ENCODE results near the gene IL17RC. TPM values are rescaled to one million over a fixed set of nuclear protein-coding genes. Genes with fewer than 3 reads are reported as not detected.
A peak's percentile ranks its signal among the peaks of the same experiment; 100 is the strongest.
"Not testable (repeated sequence)": the region's sequence is repeated elsewhere in the genome, so short reads cannot be mapped to it uniquely, and the experiment has no call there.

Gene IL17RC
- total and polyA plus RNA-seq, 4 donors, result 20.5 to 39.8 (median 33.6) TPM

GRCh38 chr3:9897408-9898372 is 19.2 kb upstream of the IL17RC start:
- H3K4me3 ChIP-seq, result no peak overlapping the region
- WGBS, 2 donors, result 54 to 66% methylated on average over 4 of the region's 4 CpGs
- H3K9ac ChIP-seq (ENCODE audit: insufficient read depth in 1 of 2, low read length in 2 of 2), result peak overlapping the region in 1 of 2 donors; percentile 47
- DNase-seq (peak in 2 of 3 donors; percentile 74 to 86), ATAC-seq (ENCODE audit: insufficient read depth, low FRiP score) (peak; percentile 60)
- peaks cover 0 to 10% (median 8%) of the 10 kb centered on the region in 4 donors for H3K36me3 ChIP-seq (ENCODE audit: control insufficient read depth in 4 of 4, insufficient read depth in 4 of 4, low read length in 4 of 4)
- no peaks in the 10 kb centered on the region for H3K9me3 ChIP-seq (ENCODE audit: control insufficient read depth in 4 of 4, insufficient read depth in 3 of 4, low read length in 3 of 4)
- peak overlapping the region in 1 of 2 donors; percentile 80 for H3K27ac ChIP-seq (ENCODE audit: low read depth in 1 of 2, low read length in 1 of 2)
- H3K27me3 ChIP-seq (ENCODE audit: control insufficient read depth in 3 of 3, insufficient read depth in 3 of 3, low read length in 2 of 3), result no peaks in the 10 kb centered on the region
- peaks cover 4 to 26% (median 14%) of the 10 kb centered on the region in 5 donors for H3K4me1 ChIP-seq (ENCODE audit: control insufficient read depth in 5 of 5, insufficient read depth in 5 of 5, low read length in 5 of 5)
- no peak for TF ChIP-seq CTCF (IDR thresholded peaks at IDR 0.05; ENCODE audit: control extremely low read depth, extremely low read depth)

DNA sequence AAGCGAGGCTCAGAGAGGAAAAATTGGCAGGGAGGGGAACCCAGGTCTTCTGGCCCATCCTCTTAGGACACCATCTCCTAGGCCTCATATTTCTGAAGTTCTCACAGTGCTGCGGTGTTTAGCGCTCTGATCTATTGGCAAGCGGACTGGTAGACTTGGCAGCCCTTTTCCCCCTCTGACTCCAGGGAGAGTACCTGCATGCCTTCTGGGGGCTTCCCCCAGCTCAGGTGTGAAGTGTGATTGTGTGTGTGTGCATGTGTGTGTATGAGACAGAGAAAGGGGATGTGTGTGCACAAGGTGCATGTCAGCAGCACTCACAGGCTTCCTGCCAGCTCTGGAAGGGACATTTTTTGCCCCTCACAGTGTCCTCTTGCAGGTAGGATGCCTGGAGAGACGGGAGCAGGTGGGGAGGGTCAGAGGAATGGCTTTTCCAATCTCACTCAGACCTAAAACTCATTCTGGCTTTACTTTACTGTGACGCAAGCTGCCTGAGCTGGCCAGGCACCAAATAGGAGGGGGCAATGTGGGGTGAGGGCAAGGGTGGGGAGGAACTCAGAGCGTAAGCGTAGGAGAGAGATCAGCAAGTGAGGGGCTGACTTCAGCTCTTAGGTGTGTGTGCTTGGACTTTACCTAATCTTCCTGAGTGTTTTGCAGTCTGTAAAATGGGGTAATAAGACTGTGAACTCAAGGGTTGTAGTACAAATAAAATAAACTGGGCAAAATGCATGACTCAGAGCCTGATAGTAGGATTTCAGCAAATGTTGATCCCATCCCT is 18.2 kb upstream of the IL17RC start:
- H3K27me3 ChIP-seq (ENCODE audit: control insufficient read depth in 3 of 3, insufficient read depth in 3 of 3, low read length in 2 of 3), result no peaks in the 10 kb centered on the region
- WGBS, 2 donors, result 60 to 65% methylated on average over 8 of the region's 8 CpGs
- H3K4me1 ChIP-seq (ENCODE audit: control insufficient read depth in 5 of 5, insufficient read depth in 5 of 5, low read length in 5 of 5), result peaks cover 2 to 26% (median 11%) of the 10 kb centered on the region in 5 donors
- peak; percentile 52 to 70 (median 53) for DNase-seq
- H3K4me3 ChIP-seq, result no peak overlapping the region
- no peak for TF ChIP-seq CTCF (IDR thresholded peaks at IDR 0.05; ENCODE audit: control extremely low read depth, extremely low read depth)
- peak overlapping the region in 1 of 2 donors; percentile 40 for H3K9ac ChIP-seq (ENCODE audit: insufficient read depth in 1 of 2, low read length in 2 of 2)
- peaks cover 0 to 3% (median under 1%) of the 10 kb centered on the region in 4 donors for H3K36me3 ChIP-seq (ENCODE audit: control insufficient read depth in 4 of 4, insufficient read depth in 4 of 4, low read length in 4 of 4)
- ATAC-seq (ENCODE audit: insufficient read depth, low FRiP score), result no peak
- H3K27ac ChIP-seq (ENCODE audit: low read depth in 1 of 2, low read length in 1 of 2), result peak overlapping the region in 1 of 2 donors; percentile 72
- H3K9me3 ChIP-seq (ENCODE audit: control insufficient read depth in 4 of 4, insufficient read depth in 3 of 4, low read length in 3 of 4), result no peaks in the 10 kb centered on the region

DNA sequence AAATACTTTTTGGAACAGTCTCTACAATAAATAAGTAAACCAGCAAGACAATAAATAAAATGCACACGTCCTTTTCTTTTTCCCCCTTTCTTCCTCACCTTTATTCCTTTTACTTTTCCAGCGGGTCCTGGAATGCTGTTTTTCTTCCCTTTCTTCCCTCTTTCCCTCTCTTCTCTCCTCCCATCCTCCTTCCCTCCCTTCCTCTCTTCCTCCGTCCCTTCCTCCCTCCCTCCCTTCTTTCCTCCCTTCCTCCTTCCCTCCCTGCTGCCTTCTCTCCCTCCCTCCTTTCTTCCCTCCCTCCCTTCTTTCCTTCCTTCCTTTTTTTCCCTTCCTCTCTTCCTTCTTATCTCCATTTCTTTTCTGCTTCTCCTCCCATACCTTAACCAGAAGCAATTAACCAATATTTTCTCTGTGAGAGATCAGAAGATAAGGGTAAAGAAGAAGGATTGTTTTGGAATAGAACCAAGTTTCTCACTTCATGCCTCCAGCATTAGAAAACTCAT is 17.6 kb upstream of the IL17RC start:
- no peak for TF ChIP-seq CTCF (IDR thresholded peaks at IDR 0.05; ENCODE audit: control extremely low read depth, extremely low read depth)
- Histone ChIP-seq H3K9ac (ENCODE audit: insufficient read depth in 1 of 2, low read length in 2 of 2) (no peak overlapping the region), H3K27ac (ENCODE audit: low read depth in 1 of 2, low read length in 1 of 2) (no peak overlapping the region)

GRCh38 chr3:9900965-9901415 is 15.9 kb upstream of the IL17RC start:
- not testable (repeated sequence) for H3K27me3 ChIP-seq (ENCODE audit: control insufficient read depth in 3 of 3, insufficient read depth in 3 of 3, low read length in 2 of 3)
- peaks cover 0 to 26% (median 11%) of the 10 kb centered on the region in 5 donors for H3K4me1 ChIP-seq (ENCODE audit: control insufficient read depth in 5 of 5, insufficient read depth in 5 of 5, low read length in 5 of 5)
- 90 to 91% methylated on average over 6 of the region's 6 CpGs for WGBS, 2 donors

More for the DNA sequence above, 17.6 kb upstream of the IL17RC start:
- ATAC-seq (ENCODE audit: insufficient read depth, low FRiP score), result no peak
- H3K4me1 ChIP-seq (ENCODE audit: control insufficient read depth in 5 of 5, insufficient read depth in 5 of 5, low read length in 5 of 5), result peaks cover 0 to 26% (median 11%) of the 10 kb centered on the region in 5 donors
- peaks cover 0 to 2% (median 0%) of the 10 kb centered on the region in 4 donors for H3K36me3 ChIP-seq (ENCODE audit: control insufficient read depth in 4 of 4, insufficient read depth in 4 of 4, low read length in 4 of 4)
- WGBS, 2 donors, result 53 to 59% methylated on average over 3 of the region's 3 CpGs
- no peaks in the 10 kb centered on the region for H3K9me3 ChIP-seq (ENCODE audit: control insufficient read depth in 4 of 4, insufficient read depth in 3 of 4, low read length in 3 of 4)
- H3K4me3 ChIP-seq, result no peak overlapping the region
- no peak for DNase-seq
- H3K27me3 ChIP-seq (ENCODE audit: control insufficient read depth in 3 of 3, insufficient read depth in 3 of 3, low read length in 2 of 3), result no peaks in the 10 kb centered on the region

More at GRCh38 chr3:9900965-9901415, 15.9 kb upstream of the IL17RC start:
- not testable (repeated sequence) for ATAC-seq (ENCODE audit: insufficient read depth, low FRiP score); H3K9ac ChIP-seq (ENCODE audit: insufficient read depth in 1 of 2, low read length in 2 of 2); H3K9me3 ChIP-seq (ENCODE audit: control insufficient read depth in 4 of 4, insufficient read depth in 3 of 4, low read length in 3 of 4); H3K27ac ChIP-seq (ENCODE audit: low read depth in 1 of 2, low read length in 1 of 2); DNase-seq; H3K4me3 ChIP-seq; H3K36me3 ChIP-seq (ENCODE audit: control insufficient read depth in 4 of 4, insufficient read depth in 4 of 4, low read length in 4 of 4)

Measured in lung (tissue), 12 donors.